GM18861 (cell line): ENCODE results near the gene CLCN4.

Experiments used
- ATAC-seq: cut with Tn5 transposase; IDR thresholded peaks from one replicate; pipeline ENCODE4 v1.9.1; 2021; ENCODE audit not compliant: unreplicated experiment

CLCN4 gene

DNA sequence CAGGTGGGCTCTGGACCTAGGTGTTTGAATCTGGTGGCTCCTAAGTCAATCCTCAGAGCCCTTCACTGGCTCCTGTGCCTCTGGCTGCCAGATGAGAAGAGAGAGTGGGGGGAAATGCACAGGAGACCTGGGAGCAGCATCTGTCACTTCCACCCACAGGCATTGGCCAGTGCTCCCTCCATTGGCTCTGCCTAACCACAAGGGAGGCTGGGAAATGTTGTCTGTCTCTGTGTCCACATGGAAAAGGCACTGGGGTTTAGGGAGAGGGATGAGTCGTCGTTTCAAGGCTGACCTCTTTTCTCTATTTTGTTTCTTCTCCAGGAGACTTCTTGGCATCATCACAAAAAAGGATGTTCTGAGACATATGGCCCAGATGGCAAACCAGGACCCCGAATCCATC lies 76.4 kb downstream of the CLCN4 start:
- no peak for ATAC-seq

DNA sequence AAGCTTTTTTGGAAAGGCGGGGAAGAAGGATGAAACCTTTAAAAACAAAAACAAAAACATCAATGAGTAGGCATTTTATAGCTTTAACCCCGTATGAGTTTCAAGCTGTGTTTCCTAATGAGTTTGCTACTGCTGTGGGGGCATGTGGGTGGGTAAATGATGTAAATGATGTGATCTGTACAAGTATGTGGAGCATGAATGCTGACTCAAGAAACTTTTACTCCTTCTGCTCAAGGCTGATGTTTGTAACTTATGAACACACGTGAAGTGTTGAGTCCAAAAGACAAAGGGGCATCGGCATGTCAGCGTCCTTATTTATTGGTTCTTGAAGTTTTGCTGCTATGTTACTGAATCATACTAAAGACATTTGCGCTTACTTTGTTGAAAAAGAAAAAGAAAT lies 76.9 kb downstream of the CLCN4 start:
- no peak for ATAC-seq

DNA sequence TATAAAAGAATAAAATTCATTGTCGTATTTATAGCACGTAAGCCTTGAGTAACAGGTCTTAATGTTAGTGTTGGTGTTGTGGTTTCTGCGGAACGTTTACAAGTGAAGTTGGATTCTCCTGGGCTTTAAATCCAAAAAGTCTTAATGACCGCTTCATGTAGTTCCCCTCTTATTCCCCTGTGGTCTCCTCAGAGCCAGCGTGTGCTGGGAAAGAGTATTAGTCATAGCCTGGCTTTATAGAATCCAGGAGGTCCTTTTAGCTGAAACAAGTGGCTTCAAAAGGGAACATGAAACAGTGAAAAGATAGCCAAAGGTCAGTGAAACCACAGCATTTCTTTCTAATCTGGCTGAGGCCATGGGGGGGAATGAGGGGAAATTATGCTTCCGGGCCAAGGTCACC lies 79.1 kb downstream of the CLCN4 start:
- no peak for ATAC-seq

DNA sequence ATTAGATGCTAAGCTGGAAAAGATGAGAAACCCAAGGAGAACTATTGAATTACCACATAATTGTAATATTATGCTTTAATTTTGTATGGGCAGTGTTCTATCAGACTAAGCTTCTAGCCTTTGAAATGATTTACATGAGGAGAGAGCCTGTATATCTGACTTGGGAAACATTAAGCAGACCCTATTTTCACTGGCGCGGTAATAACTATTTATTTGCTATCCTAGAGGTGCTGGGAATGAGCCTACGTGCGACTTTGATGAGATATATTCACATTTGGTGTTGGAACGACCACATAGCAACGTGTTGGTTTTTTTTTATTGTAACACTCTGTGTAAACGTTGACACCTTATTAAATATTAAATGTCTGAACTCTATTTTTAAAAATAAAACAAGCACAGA lies 80.5 kb downstream of the CLCN4 start:
- ATAC-seq: no peak

DNA sequence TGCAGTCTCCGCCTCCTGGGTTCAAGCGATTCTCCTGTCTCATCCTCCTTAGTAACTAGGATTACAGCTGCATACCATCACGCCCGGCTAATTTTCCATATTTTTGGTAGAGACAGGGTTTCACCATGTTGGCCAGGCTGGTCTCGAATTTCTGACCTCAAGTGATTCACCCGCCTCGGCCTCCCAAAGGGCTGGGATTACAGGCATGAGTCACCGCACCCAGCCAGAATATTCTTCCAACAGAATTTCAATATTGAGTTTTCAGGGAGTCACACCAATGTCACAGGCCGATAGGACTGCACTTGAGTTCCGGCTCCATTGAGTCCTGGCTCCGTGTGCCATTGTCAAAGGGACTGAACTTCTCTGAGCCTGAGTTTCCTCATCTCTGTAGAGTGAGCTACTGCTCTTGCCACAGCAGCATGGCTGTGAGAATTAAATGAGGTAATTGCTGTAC lies 82.9 kb downstream of the CLCN4 start:
- ATAC-seq: no peak

DNA sequence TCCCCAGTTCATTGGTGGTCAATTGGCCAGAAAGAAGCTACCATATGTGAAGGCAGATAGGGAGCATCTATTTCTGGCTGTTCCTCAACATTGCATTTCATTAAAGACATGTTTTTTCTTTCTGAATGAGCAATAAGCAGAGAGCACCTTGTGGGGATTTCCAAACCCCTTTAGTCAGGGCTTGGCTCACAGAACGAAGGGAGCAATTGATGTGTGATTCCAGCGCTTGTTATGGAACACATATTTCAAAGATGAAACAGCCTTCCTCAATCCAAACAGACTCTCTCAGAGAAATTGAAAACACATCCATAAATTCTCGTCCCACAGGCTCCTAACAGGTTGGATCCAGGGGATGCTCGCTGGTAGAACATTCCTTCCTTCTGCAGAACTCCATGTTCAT lies 84.1 kb downstream of the CLCN4 start:
- no peak for ATAC-seq

DNA sequence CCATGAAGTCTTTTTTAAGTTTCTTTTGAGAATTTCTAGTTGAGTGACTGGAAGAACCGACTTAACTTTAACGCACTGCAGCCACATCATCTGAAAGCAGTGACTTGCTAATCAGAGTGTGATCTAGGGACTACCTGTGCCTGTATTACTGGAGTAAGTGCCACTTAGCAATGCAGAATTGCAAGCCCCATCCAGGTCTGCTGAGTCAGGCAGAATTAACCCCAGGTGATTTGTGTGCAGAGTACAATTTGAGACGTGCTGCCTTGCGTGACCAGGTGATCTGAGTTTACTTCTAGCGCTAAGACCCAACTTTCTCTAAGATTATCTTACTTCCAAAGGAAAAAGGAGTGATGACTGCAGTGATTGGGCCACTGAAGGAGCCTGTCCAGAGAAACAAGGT lies 85.3 kb downstream of the CLCN4 start:
- no peak for ATAC-seq

DNA sequence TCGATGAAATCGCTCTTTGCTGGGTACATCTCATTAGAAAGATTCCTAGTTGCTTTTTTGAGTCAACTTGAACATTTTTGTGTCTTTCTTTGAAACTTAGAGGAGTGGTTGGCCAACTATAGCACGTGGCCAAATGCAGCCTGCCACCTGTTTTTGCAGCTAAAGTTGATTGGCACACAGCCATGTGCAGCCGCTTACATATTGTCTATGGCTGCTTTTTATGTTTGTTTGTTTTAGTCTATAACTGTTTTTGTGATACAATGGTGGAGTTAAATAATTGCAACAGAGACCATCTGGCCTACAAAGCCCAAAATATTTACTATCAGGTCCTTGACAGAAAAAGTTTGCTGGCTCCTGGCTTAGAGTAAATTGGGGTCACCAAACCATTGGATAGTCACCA lies 86.3 kb downstream of the CLCN4 start:
- no peak for ATAC-seq

DNA sequence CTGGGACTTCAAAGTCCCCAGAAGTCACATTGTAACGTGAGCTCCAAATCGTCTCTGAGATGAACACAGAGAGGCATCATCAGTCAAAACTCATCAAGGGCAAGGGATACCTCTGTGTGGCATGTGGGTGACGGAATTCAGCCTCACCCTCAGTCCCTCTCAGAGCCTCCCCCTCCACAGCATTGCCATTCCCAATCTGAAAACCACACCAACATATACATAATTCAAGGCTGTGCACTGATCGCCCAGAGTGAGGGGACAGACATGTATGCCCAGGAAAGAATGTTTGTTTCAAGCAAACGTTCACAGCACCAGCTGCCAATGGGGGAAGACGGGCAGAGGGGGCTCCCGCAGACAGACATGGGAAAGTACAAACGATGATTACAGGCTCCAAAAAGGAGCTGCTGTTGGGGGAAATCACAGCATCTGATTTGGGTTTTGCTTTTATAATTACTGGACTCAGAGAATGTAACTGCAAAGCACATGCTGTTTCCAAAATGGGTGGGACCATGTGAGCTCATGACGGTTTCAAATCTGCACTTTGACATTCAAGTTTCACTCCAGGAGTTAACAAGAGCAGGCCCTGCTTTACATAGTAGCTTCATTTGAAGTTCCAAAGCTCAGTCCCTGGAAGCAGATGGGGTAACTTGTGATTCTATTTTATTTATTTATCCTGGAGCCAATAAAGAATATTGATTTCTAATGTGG lies 88.3 kb downstream of the CLCN4 start:
- ATAC-seq: no peak

DNA sequence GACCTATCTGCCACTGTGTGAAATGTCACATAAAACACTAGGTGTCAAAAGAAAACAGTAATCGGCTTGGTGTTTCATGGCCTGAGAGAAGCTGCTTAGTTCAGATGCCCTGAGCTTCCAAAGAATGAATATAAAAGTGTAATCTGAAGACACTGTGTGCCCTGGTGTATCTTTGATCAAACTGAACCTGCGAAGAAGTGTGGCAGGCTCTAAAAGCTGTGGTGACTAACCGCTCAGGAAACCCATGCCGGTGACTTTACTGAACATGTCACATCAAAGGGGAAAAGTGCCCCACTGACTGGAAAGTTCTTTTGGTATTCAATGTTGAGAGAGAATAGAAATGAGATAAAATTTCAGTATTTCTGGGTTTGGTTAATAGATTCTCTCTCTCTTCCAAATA lies 89.1 kb downstream of the CLCN4 start:
- no peak for ATAC-seq

DNA sequence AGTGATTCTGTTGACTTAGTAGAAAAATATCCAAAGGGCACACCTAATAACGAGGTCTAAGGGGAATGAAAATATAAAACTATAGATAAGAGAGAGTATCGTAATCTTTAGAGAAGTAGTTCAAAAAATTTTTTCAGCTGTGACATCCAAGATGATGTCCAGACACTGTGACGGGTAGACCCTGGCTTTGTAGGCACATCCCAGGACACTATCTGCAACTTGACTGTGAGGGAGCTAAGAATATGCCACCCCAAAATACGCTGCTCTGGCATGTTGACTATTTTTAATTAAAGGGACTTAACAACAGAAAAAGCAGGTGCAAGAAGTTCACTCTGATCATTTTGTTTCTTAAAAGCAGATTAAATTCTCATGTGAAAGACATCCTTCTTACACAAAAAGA lies 89.5 kb downstream of the CLCN4 start:
- ATAC-seq: no peak

DNA sequence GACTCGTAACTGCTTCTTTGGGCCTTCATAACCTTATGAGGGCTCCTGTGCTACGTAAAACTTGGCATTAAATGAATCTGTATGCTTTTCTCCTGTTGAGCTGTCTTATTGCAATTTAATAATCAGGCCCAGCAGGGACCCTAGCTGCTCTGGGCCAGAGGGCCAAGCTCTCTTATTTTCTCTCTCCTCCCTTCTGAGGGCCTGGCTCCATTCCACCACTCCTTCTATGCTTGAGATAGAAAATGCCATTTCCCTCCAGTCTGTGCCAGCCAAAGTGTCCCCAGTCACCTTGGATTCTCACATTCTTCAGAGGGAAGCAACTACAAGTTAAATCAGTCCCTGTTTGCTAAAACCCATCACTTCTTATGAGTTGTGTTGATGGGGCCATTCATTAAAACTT lies 90.1 kb downstream of the CLCN4 start:
- no peak for ATAC-seq

DNA sequence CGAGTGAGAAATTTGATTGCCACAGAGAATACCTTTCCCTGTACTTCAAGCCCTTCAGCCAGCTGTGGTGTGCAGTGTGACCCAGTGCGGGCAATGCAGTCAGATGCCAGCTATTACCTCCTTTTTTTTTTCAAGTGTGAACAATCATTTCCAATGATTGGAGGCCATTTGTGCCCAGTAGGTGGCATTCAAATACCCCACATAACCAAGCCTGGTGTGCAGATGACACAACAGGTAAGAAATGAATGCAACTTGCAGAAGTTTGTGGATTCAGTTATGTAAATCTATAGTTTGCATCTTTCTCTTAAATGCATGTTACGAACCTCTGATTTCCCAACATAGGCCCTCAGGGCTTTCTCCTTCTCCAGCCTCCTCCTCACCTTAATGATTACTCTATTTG lies 98.0 kb downstream of the CLCN4 start:
- no peak for ATAC-seq

DNA sequence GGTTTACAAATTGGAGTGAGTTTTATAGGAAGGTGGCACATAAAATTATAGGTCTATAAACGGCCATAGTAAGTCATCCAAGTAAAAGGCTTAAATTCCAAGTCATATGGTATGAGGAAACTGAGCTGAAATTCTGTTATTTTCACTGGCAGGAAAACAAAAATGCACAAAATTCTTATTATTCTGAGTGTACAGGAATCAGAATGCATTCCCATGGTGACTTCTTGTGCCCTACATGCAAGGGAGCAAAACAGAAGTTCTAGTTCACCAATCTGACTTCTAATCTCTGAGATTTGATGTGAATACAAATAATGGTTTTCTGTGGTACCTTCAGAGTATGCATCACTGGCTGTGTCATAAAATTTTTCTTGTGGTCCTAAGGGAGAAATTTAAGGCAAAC lies 102.9 kb downstream of the CLCN4 start:
- ATAC-seq: no peak

DNA sequence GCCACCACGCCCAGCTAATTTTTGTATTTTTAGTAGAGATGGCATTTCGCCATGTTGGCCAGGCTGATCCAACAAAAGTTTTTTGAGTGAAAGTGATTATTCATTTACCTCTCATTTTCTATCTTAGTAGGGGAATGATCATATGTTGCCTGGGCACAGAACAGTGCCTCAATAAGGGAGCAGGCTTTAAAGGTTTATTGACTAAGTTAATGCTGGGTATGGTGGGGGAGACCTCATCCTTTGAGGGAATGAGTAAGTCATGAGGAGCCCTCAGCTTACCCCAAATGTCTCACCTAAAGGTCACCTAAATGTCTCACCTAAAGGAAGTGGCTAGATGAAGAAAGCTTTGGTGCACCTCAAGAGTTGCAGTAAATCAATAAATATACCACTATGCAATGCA lies 109.0 kb downstream of the CLCN4 start:
- no peak for ATAC-seq

DNA sequence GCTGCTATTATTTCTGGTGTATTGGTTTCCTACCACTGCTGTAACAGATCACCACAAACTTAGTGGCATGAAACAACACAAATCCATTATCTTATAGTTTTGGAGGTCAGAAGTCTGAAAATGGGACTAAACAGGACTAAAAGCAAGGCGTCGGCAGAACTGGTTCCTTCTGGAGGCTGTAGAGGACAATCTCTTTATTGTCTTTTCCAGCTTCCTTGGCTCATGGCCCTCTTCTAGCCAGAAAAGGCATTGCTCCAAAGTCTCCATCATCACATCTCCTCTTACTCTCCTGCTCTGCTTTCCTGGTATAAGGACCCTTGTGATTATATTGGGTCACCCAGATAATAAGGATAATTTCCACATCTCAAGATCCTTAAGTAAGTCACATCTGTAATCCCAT lies 121.9 kb downstream of the CLCN4 start:
- no peak for ATAC-seq

DNA sequence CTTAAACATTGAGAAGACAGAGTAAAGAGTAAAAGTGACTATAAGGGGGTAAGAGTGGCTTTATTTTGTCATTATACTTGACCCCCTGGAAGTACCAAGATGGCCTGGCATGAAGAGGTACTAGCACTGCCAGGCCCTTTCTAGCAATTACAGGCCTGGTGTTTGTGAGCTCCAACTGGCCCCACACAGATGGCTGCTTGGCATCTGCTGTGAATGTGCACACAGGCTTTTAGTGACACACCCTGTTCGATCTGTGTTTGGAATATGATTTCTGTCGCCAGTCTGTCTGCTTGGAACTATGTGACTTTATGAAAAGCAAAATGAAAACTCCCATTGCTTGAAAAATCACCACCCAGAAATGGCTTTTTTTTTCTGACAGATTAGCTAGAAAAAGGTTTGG lies 123.3 kb downstream of the CLCN4 start:
- no peak for ATAC-seq

DNA sequence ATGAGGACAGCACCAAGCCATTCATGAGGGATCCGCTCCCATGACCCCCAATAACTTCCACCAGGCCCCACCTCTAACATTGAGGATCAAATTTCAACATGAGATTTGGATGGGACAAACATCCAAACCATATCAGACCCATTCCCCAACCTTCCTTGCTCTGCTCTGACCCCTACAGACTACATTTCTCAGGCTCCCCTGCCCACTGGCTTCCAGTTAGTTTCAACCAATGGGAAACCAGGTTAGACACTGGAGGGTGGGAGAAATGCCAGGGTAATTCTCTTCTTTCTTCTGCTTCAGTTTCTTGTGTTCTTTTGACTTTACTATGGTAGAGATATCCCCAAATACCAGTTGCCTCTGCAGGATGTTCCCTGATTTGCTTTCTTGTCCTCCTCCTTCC lies 125.7 kb downstream of the CLCN4 start:
- no peak for ATAC-seq

DNA sequence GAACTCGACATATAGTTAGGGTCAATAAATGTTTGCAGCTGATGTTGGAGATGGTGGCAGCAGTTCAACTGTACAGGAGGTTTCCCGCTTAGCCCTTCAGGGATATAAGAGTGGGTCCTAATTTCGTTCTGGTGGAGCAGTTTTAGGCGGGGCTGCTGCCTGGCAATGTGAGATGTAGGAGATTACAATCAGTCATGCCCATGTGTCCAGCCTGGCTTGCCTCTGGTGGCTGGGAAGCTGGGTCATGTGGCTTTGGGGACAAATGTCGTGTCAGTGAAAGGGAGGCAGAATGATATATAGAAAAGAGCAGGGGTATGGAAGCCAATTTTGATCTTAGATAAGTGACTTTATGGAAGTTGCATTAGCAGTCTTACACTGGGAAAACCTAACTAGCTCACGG lies 129.4 kb downstream of the CLCN4 start:
- ATAC-seq: no peak
